ENCODE measurements around the gene RGL4.
"Not testable (repeated sequence)": the region's sequence is repeated elsewhere in the genome, so short reads cannot be mapped to it uniquely, and the experiment has no call there.

Gene RGL4

GRCh38 chr22:23660381-23660780, 30.4 kb upstream of the RGL4 start:
- not testable (repeated sequence) for H4K91ac ChIP-seq (ENCODE audit: low read depth, low read length); H2AFZ ChIP-seq (ENCODE audit: insufficient read depth, low read length, poor library complexity); H4K8ac ChIP-seq (ENCODE audit: low read depth, low read length); H3K9ac ChIP-seq (ENCODE audit: low read length); DNase-seq; H3K14ac ChIP-seq (ENCODE audit: low read length); H3K27me3 ChIP-seq (ENCODE audit: insufficient read depth, low read length); H3K4me3 ChIP-seq (ENCODE audit: low read depth, low read length); H3K9me3 ChIP-seq (ENCODE audit: insufficient read depth, low read depth, low read length); H3K4ac ChIP-seq (ENCODE audit: low read depth, low read length); H3K18ac ChIP-seq (ENCODE audit: low read length); H3K23ac ChIP-seq (ENCODE audit: low read length); H2BK5ac ChIP-seq (ENCODE audit: low read depth, low read length, poor library complexity); H2BK120ac ChIP-seq (ENCODE audit: insufficient read depth, low read length, poor library complexity); H3K4me2 ChIP-seq (ENCODE audit: low read length); H2AK5ac ChIP-seq (ENCODE audit: low read length); H4K12ac ChIP-seq (ENCODE audit: low read depth, low read length); H3K79me2 ChIP-seq (ENCODE audit: control insufficient read depth, insufficient read depth, low read length, poor library complexity); H3K27ac ChIP-seq (ENCODE audit: low read depth, low read length); H3K79me1 ChIP-seq (ENCODE audit: low read length); H3K4me1 ChIP-seq (ENCODE audit: control insufficient read depth in 1 of 2, insufficient read depth in 2 of 2, low read length in 2 of 2); H2BK12ac ChIP-seq (ENCODE audit: low read length)
- H3K36me3 ChIP-seq (ENCODE audit: control insufficient read depth in 1 of 2, insufficient read depth in 2 of 2, low read length in 2 of 2) = peaks cover 16 to 22% of the 10 kb centered on the region in 2 experiments
- WGBS (ENCODE audit: extremely low coverage, insufficient coverage, insufficient read length) = no CpG with 5 or more reads among the region's 4 CpGs

- no peak overlapping the region for H4K12ac ChIP-seq (ENCODE audit: low read depth, low read length)
- H3K23ac ChIP-seq (ENCODE audit: low read length) = no peak overlapping the region
- H2AFZ ChIP-seq (ENCODE audit: insufficient read depth, low read length, poor library complexity) = no peak overlapping the region
- no peak overlapping the region for H3K14ac ChIP-seq (ENCODE audit: low read length)
- no peak overlapping the region for H2BK120ac ChIP-seq (ENCODE audit: insufficient read depth, low read length, poor library complexity)
- no peaks in the 10 kb centered on the region for H3K79me2 ChIP-seq (ENCODE audit: control insufficient read depth, insufficient read depth, low read length, poor library complexity)
- no peak overlapping the region for H3K9ac ChIP-seq (ENCODE audit: low read length)
- no peak overlapping the region for H3K18ac ChIP-seq (ENCODE audit: low read length)
- no peak overlapping the region for H3K4me3 ChIP-seq (ENCODE audit: low read depth, low read length)
- DNase-seq = no peak
- H4K91ac ChIP-seq (ENCODE audit: low read depth, low read length) = no peak overlapping the region
- peaks cover 0 to 5% of the 10 kb centered on the region in 2 experiments for H3K36me3 ChIP-seq (ENCODE audit: control insufficient read depth in 1 of 2, insufficient read depth in 2 of 2, low read length in 2 of 2)
- no peak overlapping the region for H2BK5ac ChIP-seq (ENCODE audit: low read depth, low read length, poor library complexity)
- H3K4ac ChIP-seq (ENCODE audit: low read depth, low read length) = no peak overlapping the region
- no peak overlapping the region for H2AK5ac ChIP-seq (ENCODE audit: low read length)
- no peaks in the 10 kb centered on the region for H3K4me1 ChIP-seq (ENCODE audit: control insufficient read depth in 1 of 2, insufficient read depth in 2 of 2, low read length in 2 of 2)
- no peak overlapping the region for H3K27ac ChIP-seq (ENCODE audit: low read depth, low read length)
- no peak overlapping the region for H2BK12ac ChIP-seq (ENCODE audit: low read length)
- no peaks in the 10 kb centered on the region for H3K27me3 ChIP-seq (ENCODE audit: insufficient read depth, low read length)
- no peak overlapping the region for H3K4me2 ChIP-seq (ENCODE audit: low read length)
- peaks cover 2% of the 10 kb centered on the region for H3K9me3 ChIP-seq (ENCODE audit: insufficient read depth, low read depth, low read length)
- no CpG with 5 or more reads among the region's 16 CpGs for WGBS (ENCODE audit: extremely low coverage, insufficient coverage, insufficient read length)
- no peak overlapping the region for H4K8ac ChIP-seq (ENCODE audit: low read depth, low read length)
- H3K79me1 ChIP-seq (ENCODE audit: low read length) = no peaks in the 10 kb centered on the region
Measured at GRCh38 chr22:23670378-23671295, 20.2 kb upstream of the RGL4 start.

- not testable (repeated sequence) for H2BK5ac ChIP-seq (ENCODE audit: low read depth, low read length, poor library complexity); H3K4me2 ChIP-seq (ENCODE audit: low read length); H3K79me1 ChIP-seq (ENCODE audit: low read length); H2BK120ac ChIP-seq (ENCODE audit: insufficient read depth, low read length, poor library complexity); H3K14ac ChIP-seq (ENCODE audit: low read length); H2AFZ ChIP-seq (ENCODE audit: insufficient read depth, low read length, poor library complexity); H4K91ac ChIP-seq (ENCODE audit: low read depth, low read length); H4K12ac ChIP-seq (ENCODE audit: low read depth, low read length); H3K4me3 ChIP-seq (ENCODE audit: low read depth, low read length); H3K9me3 ChIP-seq (ENCODE audit: insufficient read depth, low read depth, low read length); H3K23ac ChIP-seq (ENCODE audit: low read length); DNase-seq; H3K79me2 ChIP-seq (ENCODE audit: control insufficient read depth, insufficient read depth, low read length, poor library complexity); H3K27me3 ChIP-seq (ENCODE audit: insufficient read depth, low read length); H2BK12ac ChIP-seq (ENCODE audit: low read length); H4K8ac ChIP-seq (ENCODE audit: low read depth, low read length); H3K36me3 ChIP-seq (ENCODE audit: control insufficient read depth in 1 of 2, insufficient read depth in 2 of 2, low read length in 2 of 2); H3K18ac ChIP-seq (ENCODE audit: low read length); H3K9ac ChIP-seq (ENCODE audit: low read length); H2AK5ac ChIP-seq (ENCODE audit: low read length); H3K4ac ChIP-seq (ENCODE audit: low read depth, low read length); H3K27ac ChIP-seq (ENCODE audit: low read depth, low read length); H3K4me1 ChIP-seq (ENCODE audit: control insufficient read depth in 1 of 2, insufficient read depth in 2 of 2, low read length in 2 of 2)
- no CpG with 5 or more reads among the region's 4 CpGs for WGBS (ENCODE audit: extremely low coverage, insufficient coverage, insufficient read length)
Measured at GRCh38 chr22:23671387-23671786, 19.4 kb upstream of the RGL4 start.

GRCh38 chr22:23672307-23673049, 18.3 kb upstream of the RGL4 start:
- H3K4me3 ChIP-seq (ENCODE audit: low read depth, low read length); H3K9ac ChIP-seq (ENCODE audit: low read length); H3K36me3 ChIP-seq (ENCODE audit: control insufficient read depth in 1 of 2, insufficient read depth in 2 of 2, low read length in 2 of 2); H3K27ac ChIP-seq (ENCODE audit: low read depth, low read length); H4K8ac ChIP-seq (ENCODE audit: low read depth, low read length); H3K79me2 ChIP-seq (ENCODE audit: control insufficient read depth, insufficient read depth, low read length, poor library complexity); H3K79me1 ChIP-seq (ENCODE audit: low read length); H4K12ac ChIP-seq (ENCODE audit: low read depth, low read length); H2AK5ac ChIP-seq (ENCODE audit: low read length); H2AFZ ChIP-seq (ENCODE audit: insufficient read depth, low read length, poor library complexity); H3K27me3 ChIP-seq (ENCODE audit: insufficient read depth, low read length); H2BK12ac ChIP-seq (ENCODE audit: low read length); H3K4me1 ChIP-seq (ENCODE audit: control insufficient read depth in 1 of 2, insufficient read depth in 2 of 2, low read length in 2 of 2); H3K4ac ChIP-seq (ENCODE audit: low read depth, low read length); H2BK120ac ChIP-seq (ENCODE audit: insufficient read depth, low read length, poor library complexity); H3K23ac ChIP-seq (ENCODE audit: low read length); DNase-seq; H3K4me2 ChIP-seq (ENCODE audit: low read length); H2BK5ac ChIP-seq (ENCODE audit: low read depth, low read length, poor library complexity); H3K18ac ChIP-seq (ENCODE audit: low read length); H4K91ac ChIP-seq (ENCODE audit: low read depth, low read length); H3K14ac ChIP-seq (ENCODE audit: low read length); H3K9me3 ChIP-seq (ENCODE audit: insufficient read depth, low read depth, low read length): not testable (repeated sequence)
- no CpG with 5 or more reads among the region's 8 CpGs for WGBS (ENCODE audit: extremely low coverage, insufficient coverage, insufficient read length)

Measured in trophoblast cell (in vitro differentiated cells and primary cell).